Astrocyte (in vitro differentiated cells and primary cell): ENCODE measurements around the gene TBC1D5.

Experiments used
- CTCF ChIP-seq: IDR thresholded peaks from 2 replicates; pipeline ENCODE4 v1.5.1; 2011; ENCODE audit warnings: low read depth, mild to moderate bottlenecking, inconsistent platforms, low read length, moderate library complexity; ENCODE audit not compliant: insufficient read depth
- EZH2 ChIP-seq: IDR thresholded peaks from 2 replicates; pipeline ENCODE4 v1.6.1; 2012; ENCODE audit warnings: mild to moderate bottlenecking, low read length, inconsistent platforms; ENCODE audit not compliant: insufficient read depth

GRCh38 chr3:17442332-17443049 lies 299.9 kb downstream of the TBC1D5 start:
- TF ChIP-seq CTCF (no peak), EZH2 (no peak)
